ENCODE results near the gene GAS6.

DNA sequence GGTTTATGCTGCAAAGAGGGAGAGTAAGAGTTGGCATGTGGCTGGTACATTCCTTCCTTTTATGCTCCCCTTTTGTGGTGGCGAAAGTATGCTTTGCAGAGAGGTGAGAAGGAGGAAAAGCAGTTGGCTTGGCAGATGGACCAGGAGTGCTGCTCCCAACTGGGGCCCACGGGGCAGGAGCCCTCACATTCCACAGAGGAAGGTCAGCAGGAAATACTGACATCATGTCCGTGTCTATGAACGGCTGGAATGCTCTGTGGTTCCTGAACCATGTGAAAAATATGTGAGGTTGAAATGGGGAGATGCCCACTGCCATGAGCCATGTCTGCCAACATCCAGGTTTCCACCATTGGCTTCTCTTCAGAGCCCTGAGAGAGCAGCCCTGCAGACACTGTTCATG, 33.3 kb upstream of the GAS6 start:
- no peak for TF ChIP-seq POLR2AphosphoS5 (IDR thresholded peaks at IDR 0.05; ENCODE audit: low read depth, low read length)
- TF ChIP-seq TAF1 (IDR thresholded peaks at IDR 0.05; ENCODE audit: low read depth, low read length): no peak
- TF ChIP-seq POLR2A (IDR thresholded peaks at IDR 0.05; ENCODE audit: low read depth, low read length): no peak
- no peak for TF ChIP-seq SPI1 (IDR thresholded peaks at IDR 0.05; ENCODE audit: low read depth, low read length)
- TF ChIP-seq POU2F2 (IDR thresholded peaks at IDR 0.05; ENCODE audit: low read depth, low read length): no peak
- no peak for TF ChIP-seq PAX5 (IDR thresholded peaks at IDR 0.05; ENCODE audit: insufficient read depth, low read length, severe bottlenecking)
